Endothelial cell (in vitro differentiated cells): ENCODE results near the gene PET100. TPM values are rescaled to one million over a fixed set of nuclear protein-coding genes. Genes with fewer than 3 reads are reported as not detected.

Experiments used
- DNase-seq: peaks from one replicate; pipeline ENCODE4 v3.0.0; 2021; ENCODE audit warnings: low spot score
- H3K27ac Mint-ChIP-seq: one replicate; pipeline ENCODE4 v1.8.0; 2021; ENCODE audit warnings: mixed read lengths, inconsistent platforms; ENCODE audit not compliant: unreplicated experiment
- H3K27me3 Mint-ChIP-seq: one replicate; pipeline ENCODE4 v1.8.0; 2021; ENCODE audit warnings: mild to moderate bottlenecking, moderate library complexity, mixed read lengths, inconsistent platforms; ENCODE audit not compliant: unreplicated experiment
- H3K36me3 Mint-ChIP-seq: one replicate; pipeline ENCODE4 v1.8.0; 2021; ENCODE audit warnings: mild to moderate bottlenecking, low read depth, mixed read lengths, inconsistent platforms; ENCODE audit not compliant: unreplicated experiment
- H3K4me1 Mint-ChIP-seq: one replicate; pipeline ENCODE4 v1.8.0; 2021; ENCODE audit warnings: mild to moderate bottlenecking, mixed read lengths, inconsistent platforms; ENCODE audit not compliant: unreplicated experiment
- H3K4me3 Mint-ChIP-seq: one replicate; pipeline ENCODE4 v1.8.0; 2021; ENCODE audit warnings: mild to moderate bottlenecking, mixed read lengths, inconsistent platforms; ENCODE audit not compliant: unreplicated experiment
- H3K9me3 Mint-ChIP-seq: one replicate; pipeline ENCODE4 v1.8.0; 2021; ENCODE audit warnings: mixed read lengths, inconsistent platforms; ENCODE audit not compliant: unreplicated experiment
- total RNA-seq: library from RNA; stranded (reverse); fragmentation: NEBNext Ultra II Directional; extraction: Animal tissue kit (Norgen Biotek cat#: 25700); gene quantifications from one replicate; pipeline ENCODE4 v1.2.1, GENCODE V29; 2021; ENCODE audit not compliant: unreplicated experiment
- TF ChIP-seq, protein P1 (sequence below): fragments of 200-600 bp; sonication (generic); IDR thresholded peaks from one replicate; pipeline ENCODE4 v1.5.0; 2021; ENCODE audit warnings: antibody characterized with exemption; ENCODE audit not compliant: unreplicated experiment

Gene PET100
- total RNA-seq, 1 donor from 2014 or later, result 122 TPM

- H3K27me3 Mint-ChIP-seq, result peaks cover 4% of the 10 kb centered on the region
- TF ChIP-seq, protein P1, sequence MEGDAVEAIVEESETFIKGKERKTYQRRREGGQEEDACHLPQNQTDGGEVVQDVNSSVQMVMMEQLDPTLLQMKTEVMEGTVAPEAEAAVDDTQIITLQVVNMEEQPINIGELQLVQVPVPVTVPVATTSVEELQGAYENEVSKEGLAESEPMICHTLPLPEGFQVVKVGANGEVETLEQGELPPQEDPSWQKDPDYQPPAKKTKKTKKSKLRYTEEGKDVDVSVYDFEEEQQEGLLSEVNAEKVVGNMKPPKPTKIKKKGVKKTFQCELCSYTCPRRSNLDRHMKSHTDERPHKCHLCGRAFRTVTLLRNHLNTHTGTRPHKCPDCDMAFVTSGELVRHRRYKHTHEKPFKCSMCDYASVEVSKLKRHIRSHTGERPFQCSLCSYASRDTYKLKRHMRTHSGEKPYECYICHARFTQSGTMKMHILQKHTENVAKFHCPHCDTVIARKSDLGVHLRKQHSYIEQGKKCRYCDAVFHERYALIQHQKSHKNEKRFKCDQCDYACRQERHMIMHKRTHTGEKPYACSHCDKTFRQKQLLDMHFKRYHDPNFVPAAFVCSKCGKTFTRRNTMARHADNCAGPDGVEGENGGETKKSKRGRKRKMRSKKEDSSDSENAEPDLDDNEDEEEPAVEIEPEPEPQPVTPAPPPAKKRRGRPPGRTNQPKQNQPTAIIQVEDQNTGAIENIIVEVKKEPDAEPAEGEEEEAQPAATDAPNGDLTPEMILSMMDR, result no peak
- DNase-seq, result no peak
- H3K36me3 Mint-ChIP-seq, result peaks cover 3% of the 10 kb centered on the region
- H3K4me3 Mint-ChIP-seq, result no peak overlapping the region
- no peak overlapping the region for H3K27ac Mint-ChIP-seq
- no peaks in the 10 kb centered on the region for H3K9me3 Mint-ChIP-seq
- no peaks in the 10 kb centered on the region for H3K4me1 Mint-ChIP-seq
Measured at GRCh38 chr19:7602240-7602934, 27.2 kb upstream of the PET100 start.

- H3K27me3 Mint-ChIP-seq, result peaks cover 5% of the 10 kb centered on the region
- DNase-seq, result no peak
- no peaks in the 10 kb centered on the region for H3K4me1 Mint-ChIP-seq
- H3K36me3 Mint-ChIP-seq, result peaks cover 3% of the 10 kb centered on the region
- no peak overlapping the region for H3K4me3 Mint-ChIP-seq
- no peak overlapping the region for H3K27ac Mint-ChIP-seq
- TF ChIP-seq, protein P1, result no peak
- no peaks in the 10 kb centered on the region for H3K9me3 Mint-ChIP-seq
Measured at GRCh38 chr19:7602935-7603497, 26.6 kb upstream of the PET100 start.

DNA sequence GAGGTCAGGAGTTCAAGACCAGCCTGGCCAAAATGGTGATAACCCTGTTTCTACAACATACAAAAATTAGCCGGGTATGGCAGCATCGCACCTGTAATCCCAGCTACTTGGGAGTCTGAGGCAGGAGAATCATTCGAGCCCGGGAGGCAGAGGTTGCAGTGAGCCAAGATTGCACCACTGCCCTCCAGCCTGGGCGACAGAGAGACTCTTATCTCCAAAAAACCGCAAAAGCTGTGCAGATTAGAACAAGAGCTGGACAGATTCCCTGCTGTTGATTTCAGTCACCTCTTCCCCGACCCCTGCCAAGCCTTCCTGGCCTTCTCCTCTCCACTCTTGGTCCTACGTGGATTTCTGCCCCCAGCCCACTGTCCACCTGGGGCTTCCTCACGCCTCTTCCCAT, 25.7 kb upstream of the PET100 start:
- TF ChIP-seq, protein P1, result no peak
- no peak for DNase-seq
- peaks cover 3% of the 10 kb centered on the region for H3K36me3 Mint-ChIP-seq
- no peak overlapping the region for H3K4me3 Mint-ChIP-seq
- H3K27ac Mint-ChIP-seq, result no peak overlapping the region
- peaks cover 6% of the 10 kb centered on the region for H3K27me3 Mint-ChIP-seq
- H3K4me1 Mint-ChIP-seq, result no peaks in the 10 kb centered on the region
- no peaks in the 10 kb centered on the region for H3K9me3 Mint-ChIP-seq

GRCh38 chr19:7605490-7606222, 23.9 kb upstream of the PET100 start:
- Mint-ChIP-seq H3K9me3 (no peaks in the 10 kb centered on the region), H3K4me3 (no peak overlapping the region), H3K4me1 (no peaks in the 10 kb centered on the region), H3K27me3 (peaks cover 6% of the 10 kb centered on the region), H3K36me3 (peaks cover 7% of the 10 kb centered on the region), H3K27ac (no peak overlapping the region)
- TF ChIP-seq, protein P1, result no peak
- no peak for DNase-seq

DNA sequence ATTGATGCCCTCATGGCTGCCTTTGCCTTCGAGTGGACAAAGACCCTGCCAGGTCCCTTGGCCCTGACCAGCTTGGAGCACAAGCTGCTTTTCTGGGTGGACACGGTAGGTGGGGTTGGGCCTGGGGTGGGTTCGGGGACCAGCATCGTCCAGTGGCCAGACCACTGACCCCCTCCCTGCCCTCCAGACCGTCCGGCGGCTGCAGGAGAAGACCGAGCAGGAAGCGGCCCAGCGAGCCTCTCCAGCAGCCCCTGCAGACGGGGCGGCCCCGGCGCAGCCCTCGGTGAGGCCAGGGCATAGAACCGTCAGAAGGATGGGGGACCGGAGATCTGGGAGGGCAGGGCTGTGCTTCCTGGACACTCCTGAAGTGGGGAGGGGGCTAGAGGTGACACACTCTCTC, 23.3 kb upstream of the PET100 start:
- DNase-seq, result no peak
- TF ChIP-seq, protein P1, result no peak
- Mint-ChIP-seq H3K4me3 (no peak overlapping the region), H3K9me3 (no peaks in the 10 kb centered on the region), H3K4me1 (no peaks in the 10 kb centered on the region), H3K27ac (no peak overlapping the region), H3K36me3 (peaks cover 7% of the 10 kb centered on the region), H3K27me3 (peaks cover 10% of the 10 kb centered on the region)
